Glutamatergic neuron (in vitro differentiated cells): ENCODE measurements around the gene PDPR. TPM values are rescaled to one million over a fixed set of nuclear protein-coding genes. Genes with fewer than 3 reads are reported as not detected.
"Not testable (repeated sequence)": the region's sequence is repeated elsewhere in the genome, so short reads cannot be mapped to it uniquely, and the experiment has no call there.

Source experiments
- DNase-seq: peaks from one replicate; pipeline ENCODE4 v3.0.0; 2022
- H3K27ac Mint-ChIP-seq: one replicate; pipeline ENCODE4 v1.8.0; 2020; ENCODE audit warnings: mild to moderate bottlenecking, mixed read lengths, inconsistent platforms; ENCODE audit not compliant: unreplicated experiment
- H3K27me3 Mint-ChIP-seq: one replicate; pipeline ENCODE4 v1.8.0; 2020; ENCODE audit warnings: mild to moderate bottlenecking, moderate library complexity, mixed read lengths, inconsistent platforms; ENCODE audit not compliant: unreplicated experiment
- H3K36me3 Mint-ChIP-seq: one replicate; pipeline ENCODE4 v1.8.0; 2020; ENCODE audit warnings: mild to moderate bottlenecking, mixed read lengths, inconsistent platforms; ENCODE audit not compliant: unreplicated experiment
- H3K4me1 Mint-ChIP-seq: one replicate; pipeline ENCODE4 v1.8.0; 2020; ENCODE audit warnings: mild to moderate bottlenecking, low read depth, mixed read lengths, inconsistent platforms; ENCODE audit not compliant: unreplicated experiment
- H3K4me3 Mint-ChIP-seq: one replicate; pipeline ENCODE4 v1.8.0; 2020; ENCODE audit warnings: mild to moderate bottlenecking, mixed read lengths, inconsistent platforms; ENCODE audit not compliant: unreplicated experiment
- H3K9me3 Mint-ChIP-seq: one replicate; pipeline ENCODE4 v1.8.0; 2020; ENCODE audit warnings: mild to moderate bottlenecking, moderate library complexity, mixed read lengths, inconsistent platforms; ENCODE audit not compliant: unreplicated experiment
- total RNA-seq: library from RNA; stranded (reverse); fragmentation: NEBNext Ultra II Directional; extraction: Animal tissue kit (Norgen Biotek cat#: 25700); gene quantifications from one replicate; pipeline ENCODE4 v1.2.1, GENCODE V29; 2021; ENCODE audit not compliant: unreplicated experiment

The PDPR gene
- total RNA-seq, 1 donor from 2014 or later, result 19.1 TPM

GRCh38 chr16:70197611-70198010 lies 83.5 kb downstream of the PDPR start:
- not testable (repeated sequence) for H3K4me1 Mint-ChIP-seq, H3K27ac Mint-ChIP-seq, H3K9me3 Mint-ChIP-seq, H3K36me3 Mint-ChIP-seq, DNase-seq, H3K27me3 Mint-ChIP-seq, H3K4me3 Mint-ChIP-seq

GRCh38 chr16:70198230-70198629 lies 84.1 kb downstream of the PDPR start:
- not testable (repeated sequence) for H3K4me3 Mint-ChIP-seq, H3K36me3 Mint-ChIP-seq, H3K27me3 Mint-ChIP-seq, H3K27ac Mint-ChIP-seq, H3K4me1 Mint-ChIP-seq, DNase-seq, H3K9me3 Mint-ChIP-seq

GRCh38 chr16:70198666-70199065 lies 84.5 kb downstream of the PDPR start:
- H3K36me3 Mint-ChIP-seq, result not testable (repeated sequence)

GRCh38 chr16:70199170-70199569 lies 85.0 kb downstream of the PDPR start:
- not testable (repeated sequence) for DNase-seq, H3K36me3 Mint-ChIP-seq, H3K4me3 Mint-ChIP-seq, H3K27me3 Mint-ChIP-seq, H3K4me1 Mint-ChIP-seq, H3K9me3 Mint-ChIP-seq, H3K27ac Mint-ChIP-seq

More at GRCh38 chr16:70198666-70199065, 84.5 kb downstream of the PDPR start:
- DNase-seq, H3K4me1 Mint-ChIP-seq, H3K27me3 Mint-ChIP-seq, H3K9me3 Mint-ChIP-seq, H3K4me3 Mint-ChIP-seq, H3K27ac Mint-ChIP-seq: not testable (repeated sequence)

- H3K27me3 Mint-ChIP-seq, H3K4me3 Mint-ChIP-seq, H3K9me3 Mint-ChIP-seq, DNase-seq, H3K27ac Mint-ChIP-seq, H3K36me3 Mint-ChIP-seq, H3K4me1 Mint-ChIP-seq: not testable (repeated sequence)
These were observed 85.9 kb downstream of the PDPR start for GRCh38 chr16:70200063-70200462.

- not testable (repeated sequence) for H3K9me3 Mint-ChIP-seq, H3K4me1 Mint-ChIP-seq, H3K27me3 Mint-ChIP-seq, H3K4me3 Mint-ChIP-seq, H3K27ac Mint-ChIP-seq, H3K36me3 Mint-ChIP-seq, DNase-seq
These were observed 89.4 kb downstream of the PDPR start for GRCh38 chr16:70203508-70203907.

- not testable (repeated sequence) for H3K4me3 Mint-ChIP-seq, H3K27me3 Mint-ChIP-seq, H3K4me1 Mint-ChIP-seq, DNase-seq, H3K27ac Mint-ChIP-seq, H3K36me3 Mint-ChIP-seq, H3K9me3 Mint-ChIP-seq
These were observed 89.9 kb downstream of the PDPR start for GRCh38 chr16:70204010-70204409.

GRCh38 chr16:70204668-70205405 lies 90.7 kb downstream of the PDPR start:
- H3K9me3 Mint-ChIP-seq, H3K4me3 Mint-ChIP-seq, H3K36me3 Mint-ChIP-seq, H3K27ac Mint-ChIP-seq, H3K27me3 Mint-ChIP-seq, H3K4me1 Mint-ChIP-seq, DNase-seq: not testable (repeated sequence)

GRCh38 chr16:70206382-70206781 lies 92.2 kb downstream of the PDPR start:
- not testable (repeated sequence) for DNase-seq, H3K36me3 Mint-ChIP-seq, H3K4me1 Mint-ChIP-seq, H3K4me3 Mint-ChIP-seq, H3K27me3 Mint-ChIP-seq, H3K9me3 Mint-ChIP-seq
- peak overlapping the region; percentile 83 for H3K27ac Mint-ChIP-seq

Other genes with a start within 250 kb of the PDPR start
- gene CLEC18A, start 163.0 kb upstream of the PDPR start, total RNA-seq, result 2.5 TPM
- gene CLEC18C, start 59.5 kb downstream of the PDPR start, total RNA-seq, result 0.66 TPM
- 62.8 TPM for gene EXOSC6, start 137.6 kb downstream of the PDPR start, total RNA-seq
- gene AARS1, start 175.2 kb downstream of the PDPR start, total RNA-seq, result 179 TPM
- gene DDX19B, start 184.9 kb downstream of the PDPR start, total RNA-seq, result 50.4 TPM
- gene DDX19A, start 232.6 kb downstream of the PDPR start, total RNA-seq, result 33.0 TPM